Cardiac muscle cell (in vitro differentiated cells and primary cell): ENCODE measurements around the gene MYRF. TPM values are rescaled to one million over a fixed set of nuclear protein-coding genes. Genes with fewer than 3 reads are reported as not detected.

Experiments used
- DNase-seq, 2 donors: peaks; one replicate each; pipeline versions ENCODE4 v3.0.0 to v3.0.0-alpha.2; 2010 to 2017; ENCODE audit warnings: low read depth in 1 of 2, low spot score in 1 of 2
- H3K27ac ChIP-seq: fragments of 200-600 bp; sonication (generic); 2 replicates; pipeline ENCODE4 v1.5.1; 2016
- H3K27me3 ChIP-seq: fragments of 200-600 bp; sonication (generic); 2 replicates; pipeline ENCODE4 v1.6.0; 2016; ENCODE audit warnings: control low read depth
- H3K36me3 ChIP-seq: fragments of 200-600 bp; sonication (generic); 2 replicates; pipeline ENCODE4 v1.5.1; 2016; ENCODE audit warnings: control low read depth
- H3K4me1 ChIP-seq: fragments of 200-600 bp; sonication (generic); 2 replicates; pipeline ENCODE4 v1.8.1; 2017; ENCODE audit warnings: low read depth, mild to moderate bottlenecking, mixed run types
- H3K4me3 ChIP-seq: fragments of 200-600 bp; sonication (generic); 2 replicates; pipeline ENCODE4 v1.5.1; 2016; ENCODE audit warnings: mild to moderate bottlenecking
- H3K9me3 ChIP-seq: fragments of 200-600 bp; sonication (generic); 2 replicates; pipeline ENCODE4 v1.5.1; 2017; ENCODE audit warnings: low read depth, mild to moderate bottlenecking, control low read depth
- polyA plus RNA-seq: library from polyadenylated mRNA; unstranded; fragments of >200 nt; fragmentation: Nextera tagmentation; extraction: Ambion mirVana; gene quantifications from 2 replicates; pipeline ENCODE4 v1.2.1, GENCODE V29; 2016
- total RNA-seq: library from RNA; depleted of rRNA; stranded (reverse); fragments of >200 nt; gene quantifications from 2 replicates; pipeline ENCODE4 v1.2.3, GENCODE V29; 2016
- TF ChIP-seq, protein P1 (sequence below): IDR thresholded peaks from 2 replicates; pipeline ENCODE4 v1.5.1; 2012; ENCODE audit warnings: low read depth, mild to moderate bottlenecking, low read length

MYRF gene
- total and polyA plus RNA-seq, 2 experiments from 2014 or later, result 29.3 to 56.9 TPM

DNA sequence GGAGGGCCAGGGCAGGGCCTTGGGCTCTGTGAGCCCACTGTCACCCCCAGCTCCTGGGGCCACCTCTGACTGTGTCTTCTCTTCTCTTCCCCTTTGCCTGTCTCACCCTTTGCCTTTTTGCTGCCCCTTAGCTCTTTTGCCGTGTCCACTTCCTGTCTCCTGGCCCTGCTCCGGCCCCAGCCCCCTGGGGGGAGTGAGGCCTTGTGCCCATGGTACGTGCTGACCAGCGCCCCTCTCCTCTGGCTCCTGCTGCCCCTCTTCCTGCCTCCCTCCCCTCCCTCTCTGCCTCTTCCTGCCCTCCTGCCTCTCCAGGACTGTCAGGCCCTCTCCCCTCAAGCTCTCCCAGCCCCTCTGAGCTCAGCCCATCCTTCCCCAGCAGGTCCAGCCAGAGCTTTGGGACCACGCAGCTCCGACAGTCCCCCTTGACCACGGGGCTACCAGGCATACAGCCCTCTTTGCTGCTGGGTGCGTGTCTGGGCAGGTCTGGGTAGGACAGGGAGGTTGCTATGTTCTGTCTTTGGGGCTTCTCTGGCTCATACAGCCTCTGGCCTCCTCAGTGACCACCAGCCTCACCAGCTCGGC is 28.2 kb downstream of the MYRF start:
- TF ChIP-seq, protein P1, sequence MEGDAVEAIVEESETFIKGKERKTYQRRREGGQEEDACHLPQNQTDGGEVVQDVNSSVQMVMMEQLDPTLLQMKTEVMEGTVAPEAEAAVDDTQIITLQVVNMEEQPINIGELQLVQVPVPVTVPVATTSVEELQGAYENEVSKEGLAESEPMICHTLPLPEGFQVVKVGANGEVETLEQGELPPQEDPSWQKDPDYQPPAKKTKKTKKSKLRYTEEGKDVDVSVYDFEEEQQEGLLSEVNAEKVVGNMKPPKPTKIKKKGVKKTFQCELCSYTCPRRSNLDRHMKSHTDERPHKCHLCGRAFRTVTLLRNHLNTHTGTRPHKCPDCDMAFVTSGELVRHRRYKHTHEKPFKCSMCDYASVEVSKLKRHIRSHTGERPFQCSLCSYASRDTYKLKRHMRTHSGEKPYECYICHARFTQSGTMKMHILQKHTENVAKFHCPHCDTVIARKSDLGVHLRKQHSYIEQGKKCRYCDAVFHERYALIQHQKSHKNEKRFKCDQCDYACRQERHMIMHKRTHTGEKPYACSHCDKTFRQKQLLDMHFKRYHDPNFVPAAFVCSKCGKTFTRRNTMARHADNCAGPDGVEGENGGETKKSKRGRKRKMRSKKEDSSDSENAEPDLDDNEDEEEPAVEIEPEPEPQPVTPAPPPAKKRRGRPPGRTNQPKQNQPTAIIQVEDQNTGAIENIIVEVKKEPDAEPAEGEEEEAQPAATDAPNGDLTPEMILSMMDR, result no peak
- no peaks in the 10 kb centered on the region for H3K9me3 ChIP-seq
- no peak overlapping the region for H3K4me3 ChIP-seq
- no peak overlapping the region for H3K27ac ChIP-seq
- no peak for DNase-seq
- H3K4me1 ChIP-seq, result no peaks in the 10 kb centered on the region
- peaks cover 14% of the 10 kb centered on the region for H3K36me3 ChIP-seq
- H3K27me3 ChIP-seq, result no peaks in the 10 kb centered on the region

DNA sequence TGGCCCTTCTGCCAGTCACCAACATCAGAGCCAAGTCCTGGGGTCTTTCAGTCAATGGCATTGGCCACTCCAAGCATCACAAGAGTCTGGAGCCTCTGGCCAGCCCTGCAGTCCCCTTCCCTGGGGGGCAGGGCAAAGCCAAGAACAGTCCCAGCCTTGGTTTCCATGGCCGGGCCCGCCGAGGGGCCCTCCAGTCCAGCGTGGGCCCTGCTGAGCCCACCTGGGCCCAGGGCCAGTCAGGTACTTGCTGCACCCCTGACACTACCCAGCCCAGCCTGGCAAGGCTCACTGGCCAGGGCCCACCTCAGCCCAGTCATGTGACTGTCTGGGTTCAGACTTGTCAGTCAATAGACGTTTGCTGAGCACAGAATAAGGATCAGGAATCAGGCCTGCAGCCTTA is 29.1 kb downstream of the MYRF start:
- no peaks in the 10 kb centered on the region for H3K9me3 ChIP-seq
- H3K27me3 ChIP-seq, result no peaks in the 10 kb centered on the region
- H3K27ac ChIP-seq, result no peak overlapping the region
- TF ChIP-seq, protein P1, result no peak
- peaks cover 20% of the 10 kb centered on the region for H3K36me3 ChIP-seq
- no peak for DNase-seq
- no peaks in the 10 kb centered on the region for H3K4me1 ChIP-seq
- no peak overlapping the region for H3K4me3 ChIP-seq

DNA sequence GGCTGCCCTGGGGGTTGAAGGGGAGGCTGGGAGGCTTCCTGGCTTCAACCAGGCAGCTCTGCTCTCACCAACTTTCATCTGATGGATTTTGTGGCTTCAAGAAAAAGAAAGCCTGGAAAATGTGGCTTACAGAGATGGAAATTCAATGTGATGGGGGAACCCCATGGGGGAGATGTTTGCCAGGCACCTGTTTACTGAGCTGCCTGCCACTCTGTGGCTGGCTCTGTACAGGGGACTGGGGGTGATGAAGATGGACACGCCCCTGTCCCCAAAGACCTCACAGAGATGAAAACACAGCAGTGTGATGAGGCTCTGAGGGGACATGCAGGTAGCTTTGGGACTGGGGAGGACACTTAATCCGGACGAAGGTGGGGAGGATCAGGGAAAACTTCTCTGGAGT is 29.9 kb downstream of the MYRF start:
- no peak for DNase-seq
- TF ChIP-seq, protein P1, result no peak
- H3K4me3 ChIP-seq, result no peak overlapping the region
- no peaks in the 10 kb centered on the region for H3K27me3 ChIP-seq
- peaks cover 24% of the 10 kb centered on the region for H3K36me3 ChIP-seq
- no peaks in the 10 kb centered on the region for H3K9me3 ChIP-seq
- no peak overlapping the region for H3K27ac ChIP-seq
- no peaks in the 10 kb centered on the region for H3K4me1 ChIP-seq

DNA sequence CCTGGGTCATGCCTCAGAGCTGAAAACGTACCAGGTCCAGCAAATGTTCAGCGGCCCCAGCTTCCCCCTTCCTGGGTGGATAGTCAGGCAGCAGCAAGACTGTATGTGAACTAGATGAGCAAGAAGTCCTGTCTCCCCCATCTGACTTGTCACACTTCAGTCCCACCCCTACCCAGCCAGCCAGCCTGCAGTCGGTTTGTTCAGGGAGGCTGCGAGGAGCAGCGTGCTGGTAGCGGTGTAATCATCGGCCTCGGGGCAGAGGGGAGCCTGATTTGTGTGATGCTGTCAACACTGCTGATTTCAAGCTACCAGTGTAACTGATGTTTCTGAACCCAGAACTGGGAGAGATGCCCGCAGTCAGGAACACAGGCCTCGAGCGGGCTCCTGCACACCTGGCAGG is 30.4 kb downstream of the MYRF start:
- Histone ChIP-seq H3K27me3 (no peaks in the 10 kb centered on the region), H3K9me3 (no peaks in the 10 kb centered on the region), H3K4me1 (no peaks in the 10 kb centered on the region), H3K36me3 (peaks cover 26% of the 10 kb centered on the region), H3K4me3 (no peak overlapping the region), H3K27ac (no peak overlapping the region)
- DNase-seq, result no peak
- TF ChIP-seq, protein P1, result no peak

DNA sequence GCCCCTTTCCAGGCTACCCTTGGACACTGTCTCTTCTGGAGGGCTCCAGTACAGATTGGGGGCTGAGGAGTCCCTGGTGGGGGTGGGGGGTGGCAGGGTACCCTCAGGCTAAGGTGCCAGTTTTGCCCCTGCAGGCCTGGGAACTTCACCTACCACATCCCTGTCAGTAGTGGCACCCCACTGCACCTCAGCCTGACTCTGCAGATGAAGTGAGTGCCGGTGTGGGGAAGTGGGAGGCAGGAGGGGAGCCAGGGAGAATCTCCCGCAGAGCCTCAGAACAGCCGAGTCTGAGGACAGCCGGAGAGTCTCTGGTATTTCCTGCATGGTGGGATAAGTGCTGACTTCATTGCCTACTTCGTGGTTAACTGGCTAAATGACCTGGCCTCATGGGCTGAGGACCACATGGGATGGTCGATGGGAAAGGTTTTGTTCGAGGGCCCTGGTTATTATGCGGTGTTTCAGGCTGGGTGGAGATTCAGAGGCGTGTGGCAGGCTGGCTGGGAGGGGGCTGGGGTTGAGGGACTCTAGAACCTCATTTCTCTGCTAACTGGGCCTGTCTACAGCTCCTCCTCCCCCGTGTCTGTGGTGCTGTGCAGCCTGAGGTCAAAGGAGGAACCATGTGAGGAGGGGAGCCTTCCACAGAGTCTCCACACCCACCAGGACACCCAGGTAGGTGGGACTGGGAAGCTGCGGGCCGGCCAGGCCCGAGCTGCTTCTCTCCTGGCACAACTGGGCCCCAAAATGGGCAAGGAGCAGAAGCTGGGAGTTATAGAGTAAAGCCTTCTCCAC is 31.5 kb downstream of the MYRF start:
- H3K27me3 ChIP-seq, result no peaks in the 10 kb centered on the region
- DNase-seq, result peak in 1 of 2 donors; percentile 63
- H3K36me3 ChIP-seq, result peaks cover 20% of the 10 kb centered on the region
- TF ChIP-seq, protein P1, result no peak
- no peak overlapping the region for H3K4me3 ChIP-seq
- H3K27ac ChIP-seq, result peak overlapping the region; percentile 12
- H3K9me3 ChIP-seq, result no peaks in the 10 kb centered on the region
- no peaks in the 10 kb centered on the region for H3K4me1 ChIP-seq
